ENCODE measurements around the gene PSMG4.

The PSMG4 gene

GRCh38 chr6:3271756-3272155 is 13.0 kb downstream of the PSMG4 start:
- TF ChIP-seq, protein P1, sequence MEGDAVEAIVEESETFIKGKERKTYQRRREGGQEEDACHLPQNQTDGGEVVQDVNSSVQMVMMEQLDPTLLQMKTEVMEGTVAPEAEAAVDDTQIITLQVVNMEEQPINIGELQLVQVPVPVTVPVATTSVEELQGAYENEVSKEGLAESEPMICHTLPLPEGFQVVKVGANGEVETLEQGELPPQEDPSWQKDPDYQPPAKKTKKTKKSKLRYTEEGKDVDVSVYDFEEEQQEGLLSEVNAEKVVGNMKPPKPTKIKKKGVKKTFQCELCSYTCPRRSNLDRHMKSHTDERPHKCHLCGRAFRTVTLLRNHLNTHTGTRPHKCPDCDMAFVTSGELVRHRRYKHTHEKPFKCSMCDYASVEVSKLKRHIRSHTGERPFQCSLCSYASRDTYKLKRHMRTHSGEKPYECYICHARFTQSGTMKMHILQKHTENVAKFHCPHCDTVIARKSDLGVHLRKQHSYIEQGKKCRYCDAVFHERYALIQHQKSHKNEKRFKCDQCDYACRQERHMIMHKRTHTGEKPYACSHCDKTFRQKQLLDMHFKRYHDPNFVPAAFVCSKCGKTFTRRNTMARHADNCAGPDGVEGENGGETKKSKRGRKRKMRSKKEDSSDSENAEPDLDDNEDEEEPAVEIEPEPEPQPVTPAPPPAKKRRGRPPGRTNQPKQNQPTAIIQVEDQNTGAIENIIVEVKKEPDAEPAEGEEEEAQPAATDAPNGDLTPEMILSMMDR (IDR thresholded peaks at IDR 0.05) = no peak
- H3K4me1 ChIP-seq = no peaks in the 10 kb centered on the region
- no peaks in the 10 kb centered on the region for H3K9me3 ChIP-seq (ENCODE audit: control insufficient read depth, low read length)
- peaks cover 3% of the 10 kb centered on the region for H3K79me2 ChIP-seq
- no peak overlapping the region for H2AFZ ChIP-seq
- H3K4me2 ChIP-seq (ENCODE audit: low read length) = no peak overlapping the region
- H3K27ac ChIP-seq = no peak overlapping the region
- H3K36me3 ChIP-seq (ENCODE audit: control insufficient read depth, insufficient read depth, low read length) = no peaks in the 10 kb centered on the region
- H3K4me3 ChIP-seq (ENCODE audit: low read depth, low read length) = no peak overlapping the region
- H3K27me3 ChIP-seq (ENCODE audit: control insufficient read depth, insufficient read depth, low read length) = no peaks in the 10 kb centered on the region
- no peak overlapping the region for H3K9ac ChIP-seq

GRCh38 chr6:3272911-3273547 is 14.3 kb downstream of the PSMG4 start:
- TF ChIP-seq, protein P1 (IDR thresholded peaks at IDR 0.05) = no peak
- Histone ChIP-seq H2AFZ (no peak overlapping the region), H3K27ac (no peak overlapping the region), H3K4me3 (ENCODE audit: low read depth, low read length) (no peak overlapping the region), H3K9ac (no peak overlapping the region), H3K4me1 (no peaks in the 10 kb centered on the region), H3K4me2 (ENCODE audit: low read length) (no peak overlapping the region), H3K79me2 (peaks cover 3% of the 10 kb centered on the region), H3K9me3 (ENCODE audit: control insufficient read depth, low read length) (no peaks in the 10 kb centered on the region), H3K36me3 (ENCODE audit: control insufficient read depth, insufficient read depth, low read length) (no peaks in the 10 kb centered on the region), H3K27me3 (ENCODE audit: control insufficient read depth, insufficient read depth, low read length) (no peaks in the 10 kb centered on the region)

- H3K9ac ChIP-seq = no peak overlapping the region
- TF ChIP-seq, protein P1 (IDR thresholded peaks at IDR 0.05) = no peak
- no peaks in the 10 kb centered on the region for H3K27me3 ChIP-seq (ENCODE audit: control insufficient read depth, insufficient read depth, low read length)
- H3K4me1 ChIP-seq = no peaks in the 10 kb centered on the region
- no peak overlapping the region for H3K4me2 ChIP-seq (ENCODE audit: low read length)
- H3K4me3 ChIP-seq (ENCODE audit: low read depth, low read length) = no peak overlapping the region
- no peaks in the 10 kb centered on the region for H3K36me3 ChIP-seq (ENCODE audit: control insufficient read depth, insufficient read depth, low read length)
- no peaks in the 10 kb centered on the region for H3K9me3 ChIP-seq (ENCODE audit: control insufficient read depth, low read length)
- H2AFZ ChIP-seq = no peak overlapping the region
- H3K79me2 ChIP-seq = peaks cover 3% of the 10 kb centered on the region
- no peak overlapping the region for H3K27ac ChIP-seq
Observed at GRCh38 chr6:3273707-3274521, 15.2 kb downstream of the PSMG4 start.

GRCh38 chr6:3276174-3277167 is 17.7 kb downstream of the PSMG4 start:
- TF ChIP-seq, protein P1 (IDR thresholded peaks at IDR 0.05) = no peak
- Histone ChIP-seq H3K4me2 (ENCODE audit: low read length) (no peak overlapping the region), H3K79me2 (no peaks in the 10 kb centered on the region), H2AFZ (no peak overlapping the region), H3K27ac (no peak overlapping the region), H3K4me3 (ENCODE audit: low read depth, low read length) (no peak overlapping the region), H3K9me3 (ENCODE audit: control insufficient read depth, low read length) (no peaks in the 10 kb centered on the region), H3K36me3 (ENCODE audit: control insufficient read depth, insufficient read depth, low read length) (no peaks in the 10 kb centered on the region), H3K4me1 (no peaks in the 10 kb centered on the region), H3K9ac (no peak overlapping the region), H3K27me3 (ENCODE audit: control insufficient read depth, insufficient read depth, low read length) (no peaks in the 10 kb centered on the region)

Measured in parathyroid adenoma (tissue), 2 donors.